Gastroesophageal sphincter (tissue), 3 donors: ENCODE results near the gene ATP6V0A4.

Source experiments
- EP300 ChIP-seq: sonication (generic); formaldehyde crosslinking; IDR thresholded peaks from one replicate; pipeline ENCODE4 v1.6.1; 2017; ENCODE audit warnings: antibody characterized with exemption, mild to moderate bottlenecking
- POLR2A ChIP-seq, 2 donors: fragments of 450-650 bp; IDR thresholded peaks; one replicate each; pipeline ENCODE4 v1.6.1; 2017; ENCODE audit warnings: antibody characterized with exemption in 2 of 2, mild to moderate bottlenecking in 2 of 2, moderate library complexity in 1 of 2
- POLR2AphosphoS5 ChIP-seq: sonication (generic); formaldehyde crosslinking; IDR thresholded peaks from one replicate; pipeline ENCODE4 v1.6.1; 2017; ENCODE audit warnings: antibody characterized with exemption
- TF ChIP-seq, protein P1 (sequence below), 4 experiments: fragments of 200-600 bp in 2 of 4; fragments of 450-650 bp in 2 of 4; sonication (generic) in 1 of 4; IDR thresholded peaks; one replicate each; pipeline ENCODE4 v1.5.1; 2017 to 2019; ENCODE audit warnings: antibody characterized with exemption in 4 of 4, mild to moderate bottlenecking in 2 of 4, moderate library complexity in 2 of 4

DNA sequence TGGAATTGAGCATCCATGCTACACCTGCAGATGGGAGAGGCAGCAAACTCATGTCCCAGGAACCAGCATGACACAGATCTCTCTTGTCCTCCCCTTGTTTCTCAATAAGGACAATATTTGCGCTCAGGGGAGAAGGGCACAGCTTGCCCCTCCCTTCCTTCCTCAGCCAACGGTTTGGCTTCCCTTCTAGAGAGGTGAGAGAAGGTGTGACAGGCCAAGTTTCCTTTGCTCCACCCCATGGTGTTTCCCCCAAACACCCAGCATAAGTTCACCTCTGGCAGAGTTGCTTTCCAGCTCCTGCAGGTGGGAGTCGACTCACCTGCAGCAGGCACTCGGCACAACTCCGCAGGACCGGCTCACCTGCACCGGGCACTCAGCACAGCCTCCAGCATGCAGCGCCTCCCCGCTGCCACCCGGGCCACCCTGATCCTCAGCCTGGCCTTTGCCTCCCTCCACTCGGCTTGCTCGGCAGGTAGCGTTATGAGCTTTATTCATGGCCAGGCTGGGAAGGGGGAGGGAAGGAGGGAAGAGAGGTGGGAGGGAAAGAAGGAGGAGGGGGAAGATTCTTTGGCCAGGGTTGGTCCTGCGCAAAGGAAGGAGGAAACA lies at the start of gene ATP6V0A4, which contains the start of gene TMEM213:
- TF ChIP-seq, protein P1, sequence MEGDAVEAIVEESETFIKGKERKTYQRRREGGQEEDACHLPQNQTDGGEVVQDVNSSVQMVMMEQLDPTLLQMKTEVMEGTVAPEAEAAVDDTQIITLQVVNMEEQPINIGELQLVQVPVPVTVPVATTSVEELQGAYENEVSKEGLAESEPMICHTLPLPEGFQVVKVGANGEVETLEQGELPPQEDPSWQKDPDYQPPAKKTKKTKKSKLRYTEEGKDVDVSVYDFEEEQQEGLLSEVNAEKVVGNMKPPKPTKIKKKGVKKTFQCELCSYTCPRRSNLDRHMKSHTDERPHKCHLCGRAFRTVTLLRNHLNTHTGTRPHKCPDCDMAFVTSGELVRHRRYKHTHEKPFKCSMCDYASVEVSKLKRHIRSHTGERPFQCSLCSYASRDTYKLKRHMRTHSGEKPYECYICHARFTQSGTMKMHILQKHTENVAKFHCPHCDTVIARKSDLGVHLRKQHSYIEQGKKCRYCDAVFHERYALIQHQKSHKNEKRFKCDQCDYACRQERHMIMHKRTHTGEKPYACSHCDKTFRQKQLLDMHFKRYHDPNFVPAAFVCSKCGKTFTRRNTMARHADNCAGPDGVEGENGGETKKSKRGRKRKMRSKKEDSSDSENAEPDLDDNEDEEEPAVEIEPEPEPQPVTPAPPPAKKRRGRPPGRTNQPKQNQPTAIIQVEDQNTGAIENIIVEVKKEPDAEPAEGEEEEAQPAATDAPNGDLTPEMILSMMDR (IDR thresholded peaks at IDR 0.05), result no peak
- TF ChIP-seq POLR2A (IDR thresholded peaks at IDR 0.05), result no peak
- no peak for TF ChIP-seq EP300
- TF ChIP-seq POLR2AphosphoS5, result no peak
